Hepatocyte (in vitro differentiated cells): ENCODE data around the gene DPYSL3. TPM values are rescaled to one million over a fixed set of nuclear protein-coding genes. Genes with fewer than 3 reads are reported as not detected.
A peak's percentile ranks its signal among the peaks of the same experiment; 100 is the strongest.

Source experiments
- DNase-seq: peaks from one replicate; pipeline ENCODE4 v3.0.0-alpha.2; 2016; ENCODE audit warnings: low spot score
- H2AFZ ChIP-seq: fragments of 200-600 bp; sonication (generic); 2 replicates; pipeline ENCODE4 v1.6.0; 2016; ENCODE audit warnings: antibody characterized with exemption, mild to moderate bottlenecking
- H3K27ac ChIP-seq: fragments of 200-600 bp; sonication (generic); 2 replicates; pipeline ENCODE4 v1.5.1; 2016; ENCODE audit warnings: mild to moderate bottlenecking
- H3K27me3 ChIP-seq: fragments of 200-600 bp; sonication (generic); 2 replicates; pipeline ENCODE4 v1.6.1; 2016
- H3K36me3 ChIP-seq: fragments of 200-600 bp; sonication (generic); replicated peaks from 2 replicates; pipeline ENCODE4 v1.5.1; 2016; ENCODE audit warnings: low read depth; ENCODE audit not compliant: insufficient read depth
- H3K4me1 ChIP-seq: fragments of 200-600 bp; sonication (generic); 2 replicates; pipeline ENCODE4 v1.5.1; 2016; ENCODE audit warnings: mild to moderate bottlenecking, moderate library complexity; ENCODE audit not compliant: insufficient read depth
- H3K4me2 ChIP-seq: fragments of 200-600 bp; sonication (generic); 2 replicates; pipeline ENCODE4 v1.6.0; 2016
- H3K4me3 ChIP-seq: fragments of 200-600 bp; sonication (generic); 2 replicates; pipeline ENCODE4 v1.5.1; 2016; ENCODE audit warnings: mild to moderate bottlenecking
- H3K79me2 ChIP-seq: fragments of 200-600 bp; sonication (generic); 2 replicates; pipeline ENCODE4 v1.6.0; 2017; ENCODE audit warnings: mild to moderate bottlenecking
- H3K9me2 ChIP-seq: fragments of 200-600 bp; sonication (generic); replicated peaks from 2 replicates; pipeline ENCODE4 v1.6.0; 2017; ENCODE audit warnings: mild to moderate bottlenecking; ENCODE audit not compliant: insufficient read depth
- H3K9me3 ChIP-seq: fragments of 200-600 bp; sonication (generic); 2 replicates; pipeline ENCODE4 v1.5.1; 2016; ENCODE audit warnings: low read depth, mild to moderate bottlenecking
- H4K20me1 ChIP-seq: fragments of 200-600 bp; sonication (generic); 2 replicates; pipeline ENCODE4 v1.6.0; 2016; ENCODE audit warnings: mild to moderate bottlenecking; ENCODE audit not compliant: insufficient read depth, poor library complexity, severe bottlenecking
- EZH2 ChIP-seq: fragments of 200-600 bp; sonication (generic); IDR thresholded peaks from 2 replicates; pipeline ENCODE4 v1.6.1; 2016; ENCODE audit warnings: antibody characterized with exemption, mild to moderate bottlenecking, borderline replicate concordance
- EZH2phosphoT487 ChIP-seq: fragments of 200-600 bp; sonication (generic); IDR thresholded peaks from one replicate; pipeline ENCODE4 v1.6.1; 2018; ENCODE audit warnings: antibody characterized with exemption, mild to moderate bottlenecking, low read depth, moderate library complexity; ENCODE audit not compliant: unreplicated experiment, severe bottlenecking
- WGBS: methylation state at CpG from one replicate; pipeline ENCODE4 v1.1.6; 2016; ENCODE audit warnings: low lambda C conversion rate; ENCODE audit errors: missing lambda C conversion rate; 5-methylcytosine and 5-hydroxymethylcytosine counted together
- polyA plus RNA-seq: library from polyadenylated mRNA; unstranded; fragments of >200 nt; fragmentation: Nextera tagmentation; extraction: Ambion mirVana; gene quantifications from 2 replicates; pipeline ENCODE4 v1.2.1, GENCODE V29; 2016
- total RNA-seq: library from RNA; depleted of rRNA; stranded (reverse); fragments of >200 nt; gene quantifications from 2 replicates; pipeline ENCODE4 v1.2.3, GENCODE V29; 2014
- TF ChIP-seq, protein P1 (sequence below): fragments of 200-600 bp; sonication (generic); IDR thresholded peaks from 2 replicates; pipeline ENCODE4 v1.5.1; 2016; ENCODE audit warnings: antibody characterized with exemption, mild to moderate bottlenecking; ENCODE audit not compliant: poor library complexity

The DPYSL3 gene
- total and polyA plus RNA-seq, 2 experiments from 2014 or later = 35.7 to 78.0 TPM

DNA sequence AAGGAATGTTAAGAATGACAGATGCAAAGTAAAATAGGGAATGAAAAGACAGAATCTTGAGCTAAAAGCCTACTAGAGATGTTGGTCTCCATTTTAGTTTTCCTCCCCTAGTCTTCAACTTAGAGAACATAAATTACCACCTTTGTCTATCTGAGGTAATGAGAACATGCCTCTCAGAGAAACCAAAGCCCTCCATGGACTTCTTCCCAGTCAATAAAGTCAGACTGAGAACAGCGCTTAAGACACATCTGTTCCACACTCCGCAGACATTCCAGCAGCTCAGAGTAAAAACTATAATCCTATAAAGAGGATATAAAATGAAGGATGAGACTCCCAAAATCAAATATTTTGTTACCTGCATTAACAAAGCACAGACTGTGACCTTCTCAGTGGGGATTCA is 79.2 kb downstream of the DPYSL3 start:
- Histone ChIP-seq H3K4me2 (no peak overlapping the region), H3K9me3 (no peaks in the 10 kb centered on the region), H3K4me3 (no peak overlapping the region), H3K4me1 (peaks cover 49% of the 10 kb centered on the region), H3K27me3 (no peaks in the 10 kb centered on the region), H4K20me1 (no peaks in the 10 kb centered on the region), H3K79me2 (peaks cover 51% of the 10 kb centered on the region), H3K27ac (peak overlapping the region; percentile 73), H2AFZ (no peak overlapping the region), H3K9me2 (no peaks in the 10 kb centered on the region), H3K36me3 (no peaks in the 10 kb centered on the region)
- no peak for DNase-seq
- TF ChIP-seq EZH2 (no peak), EZH2phosphoT487 (no peak)
- TF ChIP-seq, protein P1, sequence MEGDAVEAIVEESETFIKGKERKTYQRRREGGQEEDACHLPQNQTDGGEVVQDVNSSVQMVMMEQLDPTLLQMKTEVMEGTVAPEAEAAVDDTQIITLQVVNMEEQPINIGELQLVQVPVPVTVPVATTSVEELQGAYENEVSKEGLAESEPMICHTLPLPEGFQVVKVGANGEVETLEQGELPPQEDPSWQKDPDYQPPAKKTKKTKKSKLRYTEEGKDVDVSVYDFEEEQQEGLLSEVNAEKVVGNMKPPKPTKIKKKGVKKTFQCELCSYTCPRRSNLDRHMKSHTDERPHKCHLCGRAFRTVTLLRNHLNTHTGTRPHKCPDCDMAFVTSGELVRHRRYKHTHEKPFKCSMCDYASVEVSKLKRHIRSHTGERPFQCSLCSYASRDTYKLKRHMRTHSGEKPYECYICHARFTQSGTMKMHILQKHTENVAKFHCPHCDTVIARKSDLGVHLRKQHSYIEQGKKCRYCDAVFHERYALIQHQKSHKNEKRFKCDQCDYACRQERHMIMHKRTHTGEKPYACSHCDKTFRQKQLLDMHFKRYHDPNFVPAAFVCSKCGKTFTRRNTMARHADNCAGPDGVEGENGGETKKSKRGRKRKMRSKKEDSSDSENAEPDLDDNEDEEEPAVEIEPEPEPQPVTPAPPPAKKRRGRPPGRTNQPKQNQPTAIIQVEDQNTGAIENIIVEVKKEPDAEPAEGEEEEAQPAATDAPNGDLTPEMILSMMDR = no peak
- 66% methylated on average over 2 of the region's 2 CpGs for WGBS

DNA sequence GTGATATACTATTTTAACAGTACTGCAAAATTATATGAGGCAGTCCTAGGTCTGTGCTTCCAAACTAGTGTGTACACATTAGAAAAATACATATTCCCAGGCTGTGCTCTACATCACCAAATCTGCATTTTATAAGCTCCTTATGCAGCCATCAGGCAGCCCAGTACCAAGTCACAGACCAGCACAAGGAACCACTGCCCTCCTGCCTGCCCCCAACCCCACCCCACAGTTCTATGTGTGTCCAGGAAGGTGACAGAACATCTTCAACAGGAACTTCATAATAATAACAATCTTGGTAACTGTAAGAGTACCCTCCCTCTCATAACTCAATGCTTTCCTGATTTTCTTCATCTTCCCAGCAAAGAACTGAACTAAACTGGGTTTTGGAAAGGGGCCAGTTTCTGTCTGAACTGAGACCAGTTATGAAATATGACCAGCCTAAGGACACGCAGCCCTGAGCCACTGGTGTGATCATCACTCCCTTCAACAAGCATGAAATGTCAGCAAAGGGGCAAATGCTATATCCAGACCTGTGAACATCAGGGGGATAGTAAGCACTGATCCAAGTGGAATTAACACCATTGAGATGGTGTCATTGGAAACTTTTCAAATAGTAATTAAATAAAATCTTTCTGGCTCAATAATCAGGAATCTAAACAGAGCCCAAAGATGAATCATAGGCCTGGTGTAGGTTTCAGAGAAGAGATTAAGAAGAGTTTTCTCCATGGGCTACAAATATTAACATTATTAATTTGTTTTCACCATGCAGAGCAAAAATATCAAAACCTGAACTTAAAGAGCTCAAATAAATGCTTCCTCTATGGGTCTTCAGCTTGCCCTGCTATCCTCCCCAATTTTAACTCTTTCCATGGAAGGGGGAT is 82.1 kb downstream of the DPYSL3 start:
- Histone ChIP-seq H3K4me2 (no peak overlapping the region), H3K79me2 (peaks cover 60% of the 10 kb centered on the region), H3K27ac (peak overlapping the region; percentile 16), H3K4me3 (no peak overlapping the region), H3K9me3 (no peaks in the 10 kb centered on the region), H2AFZ (no peak overlapping the region), H4K20me1 (no peaks in the 10 kb centered on the region), H3K27me3 (no peaks in the 10 kb centered on the region), H3K4me1 (peaks cover 34% of the 10 kb centered on the region), H3K9me2 (no peaks in the 10 kb centered on the region), H3K36me3 (no peaks in the 10 kb centered on the region)
- 82% methylated on average over 1 of the region's 1 CpG for WGBS
- no peak for DNase-seq
- TF ChIP-seq EZH2phosphoT487 (no peak), EZH2 (no peak)
- TF ChIP-seq, protein P1 = no peak

DNA sequence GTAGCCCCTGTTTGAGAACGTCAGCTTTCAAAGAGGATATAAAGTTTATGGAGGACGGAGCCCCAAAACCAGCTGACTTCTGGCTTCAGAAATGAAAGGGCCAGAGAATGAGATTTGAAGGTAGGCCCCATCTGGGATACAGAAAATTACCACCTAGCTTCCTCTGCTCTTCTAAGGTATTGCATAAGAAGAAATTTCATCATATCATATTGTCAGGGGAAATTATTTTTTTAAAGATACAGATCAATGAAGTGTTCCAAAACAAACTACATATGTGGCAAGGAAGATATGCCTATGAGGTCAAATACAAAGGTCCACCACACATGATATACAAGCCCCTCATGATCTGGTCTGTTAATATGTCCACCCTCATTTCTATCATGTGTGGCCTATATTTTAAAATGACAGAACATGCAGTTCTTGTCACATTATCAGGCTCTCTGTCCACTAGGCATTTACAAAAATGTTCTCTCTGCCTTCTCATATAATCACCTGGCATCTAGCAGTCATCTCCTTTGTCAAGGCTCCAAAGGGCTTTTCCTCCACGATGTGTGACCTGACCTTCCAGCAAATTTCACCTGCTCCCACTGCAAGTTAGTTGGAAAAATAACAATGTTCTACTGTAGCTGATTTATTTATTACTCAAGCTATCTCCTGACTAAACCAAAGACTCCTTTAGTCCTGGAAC is 83.1 kb downstream of the DPYSL3 start:
- Histone ChIP-seq H4K20me1 (no peaks in the 10 kb centered on the region), H3K27me3 (no peaks in the 10 kb centered on the region), H3K4me2 (no peak overlapping the region), H3K4me1 (peaks cover 24% of the 10 kb centered on the region), H3K79me2 (peaks cover 60% of the 10 kb centered on the region), H3K36me3 (no peaks in the 10 kb centered on the region), H3K9me3 (no peaks in the 10 kb centered on the region), H3K4me3 (no peak overlapping the region), H3K27ac (no peak overlapping the region), H2AFZ (no peak overlapping the region), H3K9me2 (no peaks in the 10 kb centered on the region)
- no peak for TF ChIP-seq EZH2phosphoT487
- TF ChIP-seq, protein P1 = no peak
- no peak for DNase-seq
- 93% methylated on average over 3 of the region's 3 CpGs for WGBS
